ENCODE measurements around the gene RRP1B.
"Not testable (repeated sequence)": the region's sequence is repeated elsewhere in the genome, so short reads cannot be mapped to it uniquely, and the experiment has no call there.

The RRP1B gene, protein sequence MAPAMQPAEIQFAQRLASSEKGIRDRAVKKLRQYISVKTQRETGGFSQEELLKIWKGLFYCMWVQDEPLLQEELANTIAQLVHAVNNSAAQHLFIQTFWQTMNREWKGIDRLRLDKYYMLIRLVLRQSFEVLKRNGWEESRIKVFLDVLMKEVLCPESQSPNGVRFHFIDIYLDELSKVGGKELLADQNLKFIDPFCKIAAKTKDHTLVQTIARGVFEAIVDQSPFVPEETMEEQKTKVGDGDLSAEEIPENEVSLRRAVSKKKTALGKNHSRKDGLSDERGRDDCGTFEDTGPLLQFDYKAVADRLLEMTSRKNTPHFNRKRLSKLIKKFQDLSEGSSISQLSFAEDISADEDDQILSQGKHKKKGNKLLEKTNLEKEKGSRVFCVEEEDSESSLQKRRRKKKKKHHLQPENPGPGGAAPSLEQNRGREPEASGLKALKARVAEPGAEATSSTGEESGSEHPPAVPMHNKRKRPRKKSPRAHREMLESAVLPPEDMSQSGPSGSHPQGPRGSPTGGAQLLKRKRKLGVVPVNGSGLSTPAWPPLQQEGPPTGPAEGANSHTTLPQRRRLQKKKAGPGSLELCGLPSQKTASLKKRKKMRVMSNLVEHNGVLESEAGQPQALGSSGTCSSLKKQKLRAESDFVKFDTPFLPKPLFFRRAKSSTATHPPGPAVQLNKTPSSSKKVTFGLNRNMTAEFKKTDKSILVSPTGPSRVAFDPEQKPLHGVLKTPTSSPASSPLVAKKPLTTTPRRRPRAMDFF

DNA sequence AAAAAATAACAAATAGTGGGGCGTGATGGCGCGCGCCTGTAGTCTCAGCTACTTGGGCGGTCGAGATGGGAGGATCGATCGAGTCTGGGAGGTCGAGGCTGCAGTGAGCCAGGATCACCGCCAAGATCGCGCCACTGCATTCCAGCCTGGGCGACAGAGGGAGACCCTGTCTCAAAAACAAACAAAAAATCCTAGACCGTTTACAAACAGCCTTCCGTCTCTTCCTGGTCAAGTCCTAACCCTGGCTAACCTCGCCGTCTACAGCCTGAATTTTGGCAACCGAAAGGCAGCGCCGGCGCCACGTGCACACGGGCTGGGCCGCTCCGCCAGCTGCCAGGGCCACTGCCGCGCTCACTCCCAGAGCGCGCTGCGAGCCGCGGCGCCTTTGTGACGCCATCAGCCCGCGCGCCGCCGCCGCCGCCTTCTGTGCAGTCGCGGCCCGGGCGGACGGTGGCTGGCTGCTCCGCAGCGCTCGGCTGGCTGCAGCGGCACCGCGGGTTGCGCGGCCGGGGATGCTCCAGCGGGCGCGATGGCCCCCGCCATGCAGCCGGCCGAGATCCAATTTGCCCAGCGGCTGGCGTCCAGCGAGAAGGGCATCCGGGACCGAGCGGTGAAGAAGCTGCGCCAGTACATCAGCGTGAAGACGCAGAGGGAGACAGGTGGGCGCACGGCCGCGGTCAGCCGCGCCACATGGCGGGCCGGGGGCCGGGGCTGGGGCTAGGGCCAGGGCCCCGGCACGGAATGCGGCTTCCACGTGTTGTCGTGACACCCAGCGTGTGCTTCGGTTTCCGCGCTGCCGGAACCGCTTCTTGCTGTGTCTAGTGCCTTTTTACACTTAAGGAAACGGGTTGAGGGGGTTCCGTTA, at the start of gene RRP1B, which contains the start of gene HSF2BP:
Gene RRP1B, plus strand, starts transcription at position 425 of the 865 bp plus-strand sequence. Its CDS starts 105 bp downstream, at position 530.
Gene HSF2BP, minus strand, starts transcription at position 353 of the 865 bp plus-strand sequence. CDS start 1,392 bp downstream, outside the sequence.
- DNase-seq (ENCODE audit: low read depth in 2 of 2, low spot score in 1 of 2): peak; percentile 30 to 52

GRCh38 chr21:43611598-43612369, 47.6 kb upstream of the RRP1B start:
- no peak for DNase-seq (ENCODE audit: low read depth in 2 of 2, low spot score in 1 of 2)

- no peak for DNase-seq (ENCODE audit: low read depth in 2 of 2, low spot score in 1 of 2)
These were observed 45.4 kb upstream of the RRP1B start for GRCh38 chr21:43613755-43614638.

DNA sequence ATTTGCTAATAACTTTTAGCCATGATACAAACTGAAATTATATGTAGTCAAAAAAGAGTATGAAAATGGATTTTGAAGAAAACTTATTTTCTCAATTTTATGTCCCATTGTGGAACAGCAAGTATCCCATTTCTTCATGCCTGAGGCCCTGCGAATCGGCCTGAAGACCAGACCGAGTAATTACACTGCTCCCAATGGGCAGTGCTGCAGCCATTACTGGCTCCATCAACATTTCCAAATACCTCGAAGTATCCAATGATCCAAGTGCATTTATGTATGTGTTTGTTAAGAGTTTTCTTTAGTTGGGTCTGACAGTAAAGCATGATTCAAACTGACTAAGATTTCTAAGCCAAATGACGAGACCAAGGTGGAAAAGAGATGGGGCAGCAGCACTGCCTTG, 44.5 kb upstream of the RRP1B start:
- DNase-seq (ENCODE audit: low read depth in 2 of 2, low spot score in 1 of 2): no peak

GRCh38 chr21:43616861-43617260, 42.5 kb upstream of the RRP1B start:
- not testable (repeated sequence) for DNase-seq (ENCODE audit: low read depth in 2 of 2, low spot score in 1 of 2)

DNA sequence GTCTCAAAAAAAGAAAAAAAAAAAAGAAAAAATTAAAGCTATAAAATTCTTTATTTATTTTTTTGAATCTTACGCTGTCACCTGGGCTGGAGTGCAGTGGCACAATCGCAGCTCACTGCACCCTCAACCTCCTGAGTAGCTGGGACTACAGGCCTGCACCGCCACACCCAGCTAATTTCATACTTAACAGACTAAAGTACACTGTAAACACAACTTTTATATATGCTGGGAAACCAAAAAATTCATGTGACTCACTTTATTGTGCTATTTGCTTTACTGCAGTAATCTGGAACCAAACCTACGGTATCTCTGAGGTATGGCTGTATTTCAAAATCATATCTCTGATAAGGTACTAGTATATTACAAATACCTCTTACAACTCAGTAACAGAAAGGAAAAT, 40.4 kb upstream of the RRP1B start:
- no peak for DNase-seq (ENCODE audit: low read depth in 2 of 2, low spot score in 1 of 2)

DNA sequence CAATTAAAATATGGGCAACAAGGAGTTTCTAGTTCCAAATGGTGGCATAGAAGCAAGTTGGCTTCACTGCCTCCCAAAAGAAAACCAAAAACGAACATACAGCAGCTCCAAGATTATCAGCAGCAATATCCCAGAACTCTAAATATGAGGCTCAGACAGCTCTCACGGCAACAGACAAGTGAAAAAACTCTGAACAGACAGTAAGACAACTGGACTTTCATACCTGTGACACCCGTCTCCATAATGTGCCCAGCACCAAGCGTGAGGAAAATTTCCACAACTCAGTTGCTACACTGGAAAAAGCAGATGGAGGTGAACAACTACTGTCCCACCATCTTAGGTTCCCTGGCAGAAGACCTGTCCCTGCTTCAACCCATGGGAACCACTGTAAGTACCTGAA, 40.0 kb upstream of the RRP1B start:
- DNase-seq (ENCODE audit: low read depth in 2 of 2, low spot score in 1 of 2): no peak

DNA sequence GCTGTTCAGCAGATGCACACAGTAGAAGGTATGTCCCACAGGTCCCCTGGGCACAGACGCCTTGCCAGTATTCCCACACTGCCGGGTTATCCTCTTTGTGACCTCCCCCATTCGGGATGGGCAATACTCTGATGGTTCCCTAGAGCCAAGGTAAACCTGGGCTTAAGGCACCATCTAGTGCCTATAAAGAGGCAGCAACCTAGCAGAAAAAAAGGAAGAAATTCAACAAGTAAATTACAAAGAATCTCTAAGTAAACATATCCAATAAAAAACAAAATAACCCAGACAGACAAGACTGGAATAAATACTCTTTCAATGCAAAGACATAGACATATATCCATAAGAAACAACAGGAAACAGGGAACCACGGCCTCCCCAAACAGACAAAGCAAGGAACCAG, 39.5 kb upstream of the RRP1B start:
- no peak for DNase-seq (ENCODE audit: low read depth in 2 of 2, low spot score in 1 of 2)

GRCh38 chr21:43622796-43623195, 36.6 kb upstream of the RRP1B start:
- DNase-seq (ENCODE audit: low read depth in 2 of 2, low spot score in 1 of 2): no peak

- DNase-seq (ENCODE audit: low read depth in 2 of 2, low spot score in 1 of 2): no peak
These were observed 35.8 kb upstream of the RRP1B start for GRCh38 chr21:43623588-43623987.

- DNase-seq (ENCODE audit: low read depth in 2 of 2, low spot score in 1 of 2): no peak
These were observed 35.0 kb upstream of the RRP1B start for GRCh38 chr21:43624339-43624738.

- no peak for DNase-seq (ENCODE audit: low read depth in 2 of 2, low spot score in 1 of 2)
These were observed 33.0 kb upstream of the RRP1B start for GRCh38 chr21:43626390-43626789.

- DNase-seq (ENCODE audit: low read depth in 2 of 2, low spot score in 1 of 2): no peak
These were observed 31.8 kb upstream of the RRP1B start for GRCh38 chr21:43627527-43627926.

- no peak for DNase-seq (ENCODE audit: low read depth in 2 of 2, low spot score in 1 of 2)
These were observed 27.8 kb upstream of the RRP1B start for GRCh38 chr21:43631411-43632107.

DNA sequence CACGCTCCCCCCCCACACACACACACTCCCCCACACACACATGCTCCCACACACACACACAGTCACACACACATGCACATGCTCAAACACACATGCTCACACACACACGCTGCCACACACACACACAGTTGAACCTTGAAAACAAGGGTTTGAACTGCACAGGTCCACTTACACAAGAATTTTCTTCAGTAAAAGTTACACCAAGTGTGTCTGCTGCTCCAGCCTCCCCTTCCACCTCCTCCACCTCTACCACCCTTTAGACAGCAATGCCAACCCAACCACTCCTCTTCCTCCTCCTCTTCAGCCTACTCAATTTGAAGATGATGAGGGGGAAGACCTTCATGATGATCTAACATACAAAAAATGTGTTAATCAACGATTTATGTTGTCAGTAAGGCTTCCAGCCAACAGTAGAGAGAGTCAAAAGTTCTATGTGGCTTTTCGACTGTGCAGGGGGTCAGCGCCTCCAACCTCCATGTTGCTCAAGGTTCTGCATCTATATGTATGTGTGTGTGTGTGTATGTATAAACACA, 26.9 kb upstream of the RRP1B start:
- no peak for DNase-seq (ENCODE audit: low read depth in 2 of 2, low spot score in 1 of 2)

- no peak for DNase-seq (ENCODE audit: low read depth in 2 of 2, low spot score in 1 of 2)
These were observed 24.7 kb upstream of the RRP1B start for GRCh38 chr21:43634618-43635017.

- no peak for DNase-seq (ENCODE audit: low read depth in 2 of 2, low spot score in 1 of 2)
These were observed 23.9 kb upstream of the RRP1B start for GRCh38 chr21:43635436-43635835.

GRCh38 chr21:43637530-43638158, 21.7 kb upstream of the RRP1B start:
- no peak for DNase-seq (ENCODE audit: low read depth in 2 of 2, low spot score in 1 of 2)
